ENCODE results near the gene PDCD1LG2.

The PDCD1LG2 gene

DNA sequence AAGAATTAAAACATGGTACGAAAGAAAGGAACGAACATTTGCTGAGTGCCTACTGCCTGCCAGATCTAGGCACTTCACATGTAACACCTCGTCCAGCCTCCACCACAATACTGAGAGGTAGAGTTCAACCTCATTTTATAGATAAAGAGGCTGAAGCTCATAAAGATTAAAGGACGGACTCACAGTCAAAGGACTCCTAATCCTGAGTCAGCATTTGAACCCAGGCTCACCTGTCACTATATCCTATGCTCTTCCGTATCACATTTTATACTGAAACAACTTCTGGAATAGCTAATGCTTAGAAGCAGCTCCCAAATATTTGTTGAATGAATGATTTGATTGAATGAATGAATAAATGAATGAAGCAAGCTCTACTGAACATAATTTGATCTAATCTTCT, 22.5 kb downstream of the PDCD1LG2 start:
- no peak for DNase-seq

DNA sequence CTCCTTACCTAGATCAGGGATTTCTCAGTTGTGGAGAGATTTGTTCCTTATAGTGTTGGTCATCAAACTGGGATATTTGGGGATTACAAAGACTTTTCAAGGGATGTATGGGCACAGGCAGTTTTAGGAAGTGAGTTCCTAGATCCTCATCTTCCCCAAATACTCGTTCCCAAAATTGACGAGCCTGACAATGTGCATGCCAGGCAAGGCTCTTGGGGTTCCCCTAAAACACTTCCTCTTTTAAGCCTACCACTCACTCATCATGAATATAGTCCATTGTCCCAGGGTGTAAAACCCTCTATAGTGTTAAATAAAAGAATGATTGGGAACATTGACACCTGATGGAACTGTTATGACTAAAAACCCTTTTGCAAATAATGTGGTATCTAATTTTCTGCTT, 26.4 kb downstream of the PDCD1LG2 start:
- no peak for DNase-seq

DNA sequence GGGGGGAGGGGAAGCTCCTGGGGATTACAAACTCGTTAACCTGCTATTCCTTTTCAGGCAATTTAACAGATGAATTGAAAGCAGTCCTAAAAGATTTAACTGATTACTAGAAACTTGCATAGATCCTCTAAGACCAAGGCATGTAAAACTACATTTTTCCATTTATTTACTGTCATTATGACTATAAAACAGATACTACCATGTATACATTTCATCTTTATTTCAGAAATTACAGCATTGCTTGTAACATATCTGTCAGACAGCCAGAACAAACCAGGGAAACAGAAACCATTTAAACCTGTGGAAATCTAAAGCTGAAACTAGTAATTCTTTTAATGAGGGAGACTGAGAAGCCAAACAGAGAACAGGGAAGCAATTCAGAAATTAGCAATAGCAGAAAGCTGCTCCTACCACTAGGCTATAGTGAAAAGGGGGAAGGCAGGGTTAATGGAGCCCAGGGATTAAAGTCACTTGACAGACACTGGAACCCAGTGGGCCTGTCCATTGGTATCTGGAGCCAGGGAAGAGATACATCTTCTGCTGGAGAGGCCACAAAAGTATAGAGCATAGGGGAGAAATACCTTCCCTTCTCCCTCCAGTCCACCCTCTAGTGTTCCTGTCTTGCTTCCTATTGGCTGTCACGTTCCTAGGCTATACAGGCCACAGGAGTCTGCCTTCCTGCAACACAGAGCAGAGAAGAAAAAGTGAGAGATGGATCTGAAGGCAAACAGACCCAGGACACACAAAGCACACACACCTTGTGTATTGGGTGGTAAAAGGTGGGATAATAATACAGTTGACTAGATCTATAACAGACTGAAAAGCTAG, 33.8 kb downstream of the PDCD1LG2 start:
- no peak for DNase-seq

DNA sequence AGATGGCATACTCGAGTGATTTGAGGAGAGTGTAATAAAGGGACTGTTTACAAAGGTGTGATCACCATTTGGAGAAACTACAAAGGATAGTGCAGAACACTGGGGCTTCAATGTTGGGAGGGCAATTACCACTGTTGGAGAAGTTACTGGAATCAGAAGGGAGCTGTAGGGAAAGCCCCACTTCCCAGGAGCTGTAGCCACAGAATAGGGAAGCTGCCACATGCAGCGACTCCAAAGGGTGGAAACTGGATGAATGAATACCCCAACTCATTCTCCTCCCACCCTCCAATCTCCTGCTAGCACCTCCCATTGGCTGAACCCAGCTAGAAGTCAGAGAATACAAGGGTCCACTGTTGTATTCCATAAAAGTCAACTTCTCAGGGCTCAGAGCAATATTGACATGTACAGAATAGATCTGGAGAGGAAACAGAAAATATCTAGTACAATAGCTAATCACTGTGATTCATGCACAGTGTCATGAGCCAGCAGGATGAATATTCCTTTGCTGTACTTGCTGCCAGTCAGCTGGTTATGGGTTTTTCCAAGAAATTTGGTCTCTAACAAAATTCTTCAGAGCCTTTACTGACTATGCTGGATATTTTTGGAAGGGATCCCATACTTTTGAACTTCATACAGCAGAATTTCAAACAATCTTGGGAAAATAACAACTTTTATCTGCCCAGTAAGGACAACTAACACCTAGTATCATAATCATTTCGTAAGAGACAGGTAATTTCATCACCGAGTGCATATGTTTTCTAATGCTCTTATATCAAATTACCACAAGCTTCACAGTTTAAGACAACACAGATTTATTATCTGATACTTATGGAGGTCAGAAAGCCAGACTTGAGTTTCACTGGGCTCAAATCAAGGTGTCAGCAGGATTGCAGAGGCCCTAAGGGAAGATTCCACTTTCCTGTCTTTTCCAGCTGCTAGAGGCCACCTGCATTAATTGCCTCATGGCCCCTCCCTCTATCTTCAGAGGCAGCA, 39.6 kb downstream of the PDCD1LG2 start:
- DNase-seq, result no peak

DNA sequence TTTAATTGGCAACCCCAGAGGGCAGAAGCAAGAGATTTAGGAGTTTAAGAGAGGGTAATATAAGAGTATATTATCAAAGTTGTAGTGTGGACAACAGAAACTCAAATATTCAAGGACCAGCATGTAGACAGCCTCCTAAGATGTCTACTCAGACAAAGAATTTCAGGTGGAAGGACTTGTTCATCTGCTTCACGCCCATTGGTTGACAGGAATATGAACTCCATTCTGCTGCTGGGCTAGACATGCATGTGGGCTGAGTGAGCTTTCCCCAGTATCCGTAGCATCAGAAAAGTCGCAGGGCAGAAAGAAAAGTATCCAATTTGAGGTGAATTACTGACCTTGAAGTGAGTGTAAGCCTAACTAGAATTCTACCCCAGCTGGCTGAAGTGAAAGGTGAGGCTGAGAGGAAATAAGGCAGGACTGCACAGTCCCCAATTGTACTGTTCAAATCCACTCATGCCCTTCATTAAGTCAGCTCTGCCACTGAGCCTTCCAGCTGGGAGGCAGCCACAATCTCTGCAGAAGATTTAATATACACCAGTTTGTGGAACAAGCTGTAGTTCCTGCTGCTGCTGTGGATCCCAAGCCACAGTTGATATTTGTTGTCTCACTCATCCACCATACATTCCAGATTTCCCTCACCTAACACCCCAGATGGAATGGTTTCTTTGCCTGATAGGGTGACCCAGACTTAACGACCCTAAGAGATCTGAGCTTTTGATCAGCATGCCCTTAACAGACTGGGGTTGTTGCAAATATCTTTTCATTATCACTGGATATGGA, 41.2 kb downstream of the PDCD1LG2 start:
- DNase-seq, result no peak

DNA sequence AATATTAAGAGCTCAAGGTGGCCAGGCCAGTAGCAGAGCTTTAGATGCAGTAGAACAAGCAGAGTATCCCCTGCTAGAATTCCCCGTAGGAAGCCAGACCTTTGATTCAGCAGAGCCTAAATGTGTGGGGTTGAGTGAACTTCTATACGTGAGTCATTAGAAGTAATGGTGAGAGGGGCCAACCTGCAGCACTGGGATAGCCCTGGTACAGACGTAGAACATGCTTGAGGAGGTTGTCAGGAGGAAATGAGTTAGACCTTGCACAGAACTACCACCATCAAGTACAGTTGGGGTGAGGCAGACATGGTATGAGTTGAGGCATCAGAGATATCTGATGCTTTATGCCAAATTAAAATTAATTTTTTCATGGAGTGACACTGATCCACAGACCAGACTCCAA, 42.0 kb downstream of the PDCD1LG2 start:
- DNase-seq, result no peak

DNA sequence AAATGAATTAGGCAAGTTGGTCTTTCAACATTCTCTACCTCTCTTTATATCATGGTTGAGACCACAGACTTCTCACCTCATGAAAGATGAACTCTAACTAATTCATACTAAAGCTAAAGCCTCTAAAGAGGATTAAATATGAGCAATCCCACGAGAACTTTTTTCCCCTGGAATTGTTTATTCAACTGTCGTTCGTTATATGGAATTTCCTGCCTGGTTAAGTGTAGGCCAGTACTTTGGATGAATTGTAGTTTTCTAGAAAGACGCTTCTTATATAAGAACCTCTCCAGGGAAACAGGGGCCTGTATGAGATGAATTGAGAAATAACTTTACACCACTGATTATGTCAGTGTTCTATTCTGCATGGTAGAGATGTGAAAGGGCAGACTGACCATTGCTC, 42.9 kb downstream of the PDCD1LG2 start:
- DNase-seq, result no peak

DNA sequence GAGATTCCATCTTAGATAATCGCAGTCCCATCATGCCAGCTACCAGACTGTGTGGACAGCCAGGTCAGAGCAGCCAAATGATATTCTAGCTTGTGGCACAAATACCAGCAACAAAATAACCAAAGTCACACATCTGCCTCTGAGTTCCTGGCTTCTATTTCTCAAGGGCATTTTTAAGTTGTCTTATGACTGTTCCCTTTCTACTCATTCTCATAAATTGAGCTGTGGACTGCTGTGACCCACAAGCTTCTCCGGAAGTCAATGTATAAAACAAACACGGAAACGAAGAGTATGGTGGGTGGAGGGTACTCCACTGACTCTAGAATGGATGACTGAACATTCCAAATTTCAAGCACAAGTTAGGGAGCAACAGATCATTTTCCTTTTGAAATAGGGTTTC, 43.9 kb downstream of the PDCD1LG2 start:
- DNase-seq, result no peak

DNA sequence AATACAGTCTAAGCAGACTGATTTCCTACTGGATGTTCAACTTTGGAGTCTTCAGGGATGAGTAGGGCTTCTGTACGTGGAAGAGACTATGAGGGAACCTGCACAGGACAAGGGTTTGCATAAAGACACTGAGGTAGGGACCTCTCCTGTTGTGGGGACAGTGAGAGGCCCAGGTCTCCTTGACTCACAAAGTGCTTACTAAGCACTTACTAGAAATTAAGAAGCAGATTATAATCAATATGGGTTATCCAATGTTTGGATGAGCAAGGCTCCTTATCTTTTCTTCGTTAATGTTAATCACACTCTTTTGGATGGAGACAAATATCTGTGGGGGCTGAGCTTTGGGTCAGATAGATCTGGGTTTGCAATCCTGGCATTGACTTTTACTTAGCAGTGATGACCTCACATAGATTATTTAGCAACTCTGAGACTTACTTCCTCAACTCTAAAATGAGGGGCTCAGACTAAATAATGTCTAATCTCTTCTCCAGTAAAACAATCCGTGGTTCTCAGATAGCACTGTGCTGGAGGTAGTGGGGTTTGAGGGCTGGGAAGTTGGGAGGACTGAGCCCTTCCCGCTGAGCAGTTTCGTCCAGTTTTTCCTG, 45.9 kb downstream of the PDCD1LG2 start:
- DNase-seq, result no peak

DNA sequence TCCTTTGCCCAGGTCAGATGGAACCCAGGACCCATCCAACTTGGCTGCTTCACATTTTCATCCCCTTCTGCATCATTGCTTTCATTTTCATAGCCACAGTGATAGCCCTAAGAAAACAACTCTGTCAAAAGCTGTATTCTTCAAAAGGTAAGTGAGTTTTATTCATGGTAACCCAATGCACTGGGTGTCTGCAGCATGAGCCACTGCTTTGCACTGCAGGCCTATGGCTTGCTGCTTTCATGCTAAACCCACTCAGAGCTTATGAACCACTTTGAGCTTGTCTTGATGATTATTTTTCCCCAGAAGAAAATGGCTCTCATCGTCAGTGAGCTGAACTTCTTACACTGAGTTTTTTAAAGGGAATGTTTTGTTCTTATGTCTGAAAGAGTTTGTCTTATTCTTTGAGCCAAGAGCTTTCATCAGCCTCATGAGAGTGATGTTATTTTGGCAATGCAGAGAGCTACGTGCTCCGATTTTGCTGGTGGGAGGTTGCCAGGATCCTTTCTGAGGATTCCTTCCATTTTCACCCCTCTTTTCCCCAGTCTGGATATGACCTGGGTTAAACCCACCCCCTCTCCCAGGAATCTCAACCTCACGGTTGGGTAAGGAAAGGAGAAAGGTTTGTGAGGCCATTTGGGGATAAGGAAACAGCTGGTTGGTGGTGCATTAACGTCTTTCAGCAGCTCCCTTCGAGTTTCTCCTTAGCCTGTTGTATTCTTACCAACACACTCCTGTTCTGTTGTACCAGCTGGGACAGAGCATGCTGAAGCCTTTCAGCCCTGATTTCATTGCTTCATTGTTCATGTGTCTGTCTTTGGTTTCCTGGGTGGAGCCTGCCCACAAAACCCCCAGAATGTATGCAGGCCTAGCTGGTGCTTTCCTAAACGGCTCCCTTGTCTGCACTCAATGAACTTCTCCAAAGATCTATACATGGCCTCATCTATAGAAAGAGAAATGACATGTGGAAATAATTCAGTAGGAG, 47.6 kb downstream of the PDCD1LG2 start:
- no peak for DNase-seq

DNA sequence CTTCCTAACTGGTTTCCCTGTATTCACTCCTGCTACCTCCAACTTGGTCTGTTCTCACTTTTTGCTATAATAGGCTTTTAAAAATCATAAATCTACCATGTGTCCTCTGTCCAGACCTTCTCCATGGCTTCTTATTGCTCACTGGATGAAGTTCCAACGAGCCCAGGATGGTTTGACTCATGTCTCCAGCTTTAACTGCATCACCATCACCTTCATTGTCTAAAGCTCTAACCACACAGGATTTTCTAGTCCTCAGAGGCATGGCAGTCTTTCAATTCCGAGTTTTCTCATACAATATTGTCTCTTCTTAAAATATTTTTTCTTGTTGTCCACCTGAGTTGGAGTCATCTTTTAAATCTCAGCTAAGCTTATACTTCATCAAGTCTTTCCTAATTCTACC, 49.3 kb downstream of the PDCD1LG2 start:
- DNase-seq, result no peak

DNA sequence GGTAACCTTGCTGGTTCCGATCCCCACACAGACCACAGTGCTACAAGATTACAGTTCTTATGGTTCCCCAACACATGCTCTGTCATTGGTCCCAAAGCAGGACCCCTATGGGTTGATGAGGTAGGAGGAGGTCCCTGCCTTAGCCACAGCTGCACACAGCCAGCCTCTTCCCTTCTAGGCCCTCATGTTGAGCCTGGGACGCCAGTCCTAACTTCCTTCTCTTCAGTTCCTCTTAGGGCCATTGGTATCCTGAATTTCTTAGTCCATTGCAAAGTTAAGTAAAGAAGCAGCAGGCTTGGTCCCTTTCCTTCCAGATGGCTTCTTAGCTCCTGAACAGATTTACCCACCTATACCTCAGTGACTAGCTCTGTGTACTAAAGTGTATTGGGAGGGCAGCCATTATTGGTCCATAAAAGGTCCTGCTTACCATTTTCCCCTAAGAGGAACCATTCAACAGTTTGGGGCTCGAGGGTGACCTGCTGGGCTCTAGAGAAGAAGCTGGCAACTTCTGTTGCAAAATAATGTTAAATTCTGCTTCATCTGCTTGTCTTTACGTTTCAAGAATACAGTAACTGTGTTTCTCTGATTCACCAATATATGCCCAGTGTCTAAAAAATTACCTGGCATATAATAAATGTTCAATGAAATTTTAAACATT, 50.2 kb downstream of the PDCD1LG2 start:
- no peak for DNase-seq

DNA sequence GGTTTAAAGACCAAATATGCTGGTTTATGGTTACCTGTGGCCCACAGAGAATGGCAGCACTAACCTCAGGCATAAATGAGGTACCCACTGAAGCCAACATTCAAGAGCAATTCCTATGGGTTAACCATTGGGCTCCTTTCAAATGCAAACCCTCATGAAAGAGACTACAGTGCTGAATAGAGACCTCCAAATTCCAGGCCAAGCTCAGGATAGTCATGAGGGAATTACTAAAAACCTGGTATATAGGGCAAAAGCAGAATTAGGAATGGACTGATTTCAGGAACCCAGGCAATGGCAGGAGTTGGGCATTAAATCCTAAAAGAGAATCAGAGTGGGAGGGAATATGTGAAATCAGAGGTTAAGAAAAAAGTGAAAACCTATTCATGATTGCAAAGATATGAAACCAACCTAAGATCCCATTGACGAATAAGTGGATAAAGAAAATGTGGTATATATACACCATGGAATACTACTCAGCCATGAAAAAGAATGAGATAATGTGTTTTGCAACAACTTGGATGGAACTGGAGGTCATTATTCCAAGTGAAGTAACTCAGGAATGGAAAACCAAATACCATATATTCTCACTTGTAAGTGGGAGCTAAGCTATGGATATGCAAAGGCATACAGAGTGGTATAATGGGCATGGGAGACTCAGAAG, 51.6 kb downstream of the PDCD1LG2 start:
- no peak for DNase-seq

DNA sequence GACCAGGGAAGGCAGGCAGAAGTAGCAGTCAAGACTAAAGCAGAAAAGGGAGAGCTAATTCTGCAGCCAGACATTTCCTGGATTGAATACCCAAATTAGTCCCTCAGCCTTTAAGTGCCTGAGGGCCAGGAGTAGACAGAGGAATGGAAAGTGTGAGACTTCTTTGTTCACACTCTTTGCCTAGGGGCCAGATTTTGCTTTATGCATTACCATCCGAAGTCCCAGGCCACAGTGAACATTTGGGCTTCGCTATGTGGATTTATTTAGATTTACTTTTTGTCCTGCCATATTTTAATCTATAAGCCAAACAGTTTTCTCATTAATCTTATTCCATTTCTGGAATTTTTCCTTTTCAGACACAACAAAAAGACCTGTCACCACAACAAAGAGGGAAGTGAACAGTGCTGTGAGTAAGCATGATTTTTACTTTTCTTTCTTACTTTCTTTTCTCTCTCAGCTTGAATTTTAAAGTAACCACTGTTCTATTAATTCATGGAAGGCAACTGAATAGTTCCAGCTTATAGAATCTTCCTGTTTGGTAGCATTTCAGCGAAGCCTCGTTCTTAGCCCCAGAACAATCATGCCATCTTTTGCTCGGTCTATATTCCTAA, 52.6 kb downstream of the PDCD1LG2 start:
- DNase-seq, result no peak

DNA sequence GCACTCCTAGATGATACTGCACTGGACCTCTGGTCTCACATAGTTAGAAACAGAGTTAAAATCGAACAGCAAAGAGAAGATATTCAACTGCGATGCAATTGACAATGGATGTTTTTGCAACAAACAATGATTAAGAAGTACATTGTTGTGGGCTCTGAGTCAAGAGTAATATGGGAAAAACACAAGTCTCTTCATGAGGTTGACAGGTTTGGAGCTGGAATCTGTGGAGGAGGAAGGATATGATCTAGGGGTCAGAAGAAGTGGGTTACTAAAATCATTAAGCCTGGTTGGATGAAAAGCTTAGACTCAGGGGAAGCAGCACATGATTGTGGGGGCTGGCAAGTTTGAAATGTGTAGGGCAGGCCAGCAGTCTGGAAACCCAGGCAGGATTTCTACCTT, 53.1 kb downstream of the PDCD1LG2 start:
- DNase-seq, result no peak

DNA sequence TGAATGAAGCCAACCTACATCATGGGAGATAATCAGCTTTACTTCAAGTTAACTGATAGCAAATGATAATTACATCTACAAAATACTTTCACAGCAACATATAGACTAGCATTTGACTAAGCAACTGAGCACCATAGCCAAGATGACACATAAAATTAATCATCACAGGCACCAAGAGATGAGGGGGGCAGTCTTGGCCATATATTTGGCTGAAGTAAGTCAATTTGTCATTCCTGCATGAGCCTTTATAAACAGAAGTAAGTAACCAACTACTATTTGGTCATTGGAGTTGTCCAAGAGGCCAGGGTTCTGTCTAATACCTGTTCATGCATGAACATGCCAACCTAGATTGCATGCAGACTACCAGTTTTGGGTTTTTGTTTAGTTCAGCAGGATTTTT, 53.6 kb downstream of the PDCD1LG2 start:
- DNase-seq, result no peak

DNA sequence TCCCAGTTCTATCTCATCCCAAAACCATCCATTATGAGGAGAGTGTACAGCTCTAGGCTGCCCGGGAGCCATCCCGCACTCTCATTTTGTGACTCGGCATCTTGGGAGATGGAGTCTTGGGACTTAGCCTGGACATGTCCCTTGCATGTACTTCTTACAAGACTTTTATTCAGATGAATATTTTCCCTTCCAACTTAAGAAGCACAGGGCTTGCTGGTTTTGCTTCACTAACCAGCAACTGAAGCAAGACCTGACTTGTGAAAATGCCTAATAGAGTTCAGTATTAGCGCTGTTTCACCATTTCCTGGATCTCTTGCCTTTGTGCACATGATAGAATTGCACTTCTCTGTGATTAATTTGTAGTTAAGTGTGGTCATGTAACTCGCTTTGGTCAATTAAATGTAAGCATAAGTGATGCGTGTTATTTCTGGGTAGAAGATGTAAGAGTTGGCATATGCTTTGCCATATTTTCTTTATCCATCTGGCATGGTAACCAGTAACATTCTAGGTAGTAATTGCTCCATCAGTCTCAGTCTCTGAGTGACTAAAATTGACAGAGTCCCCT, 55.8 kb downstream of the PDCD1LG2 start:
- DNase-seq, result no peak

DNA sequence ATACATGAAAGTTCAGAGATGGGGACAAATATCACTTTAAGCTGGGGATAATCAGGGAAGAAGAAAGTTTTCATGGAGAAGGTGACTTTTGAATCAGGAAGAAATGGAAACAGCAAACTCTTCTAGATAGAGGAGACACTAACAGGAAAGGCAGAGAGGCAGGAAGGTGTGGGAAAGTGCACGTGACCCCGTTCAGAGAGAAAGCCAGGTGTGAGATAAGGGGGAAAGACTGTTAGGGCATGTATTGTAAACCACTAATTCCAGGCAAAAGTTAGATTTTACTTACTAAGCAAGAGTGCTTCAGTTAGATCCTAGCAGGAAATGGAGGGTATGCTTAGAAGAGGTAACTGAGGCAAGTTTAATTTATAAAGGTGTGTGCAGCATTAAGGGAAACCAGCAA, 58.5 kb downstream of the PDCD1LG2 start:
- DNase-seq, result no peak

DNA sequence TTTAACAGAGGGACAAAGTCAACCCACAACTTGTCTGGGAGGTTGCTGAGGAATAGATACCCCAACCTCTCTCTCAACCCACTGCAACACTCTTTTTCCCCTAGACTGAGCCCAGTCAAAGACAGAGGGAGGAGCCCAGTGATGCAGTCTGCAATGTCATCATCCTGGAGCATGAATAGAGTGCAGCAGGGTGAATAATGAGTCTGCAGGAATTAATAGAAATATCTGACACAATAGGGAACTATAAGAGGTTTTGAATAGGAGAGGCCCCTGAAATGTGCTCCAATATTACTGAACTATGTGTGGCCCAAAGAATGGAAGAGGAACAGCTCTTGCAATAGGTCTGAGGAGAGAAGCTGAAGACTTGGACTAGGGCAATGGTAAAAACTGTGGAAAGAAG, 59.1 kb downstream of the PDCD1LG2 start:
- DNase-seq, result no peak

DNA sequence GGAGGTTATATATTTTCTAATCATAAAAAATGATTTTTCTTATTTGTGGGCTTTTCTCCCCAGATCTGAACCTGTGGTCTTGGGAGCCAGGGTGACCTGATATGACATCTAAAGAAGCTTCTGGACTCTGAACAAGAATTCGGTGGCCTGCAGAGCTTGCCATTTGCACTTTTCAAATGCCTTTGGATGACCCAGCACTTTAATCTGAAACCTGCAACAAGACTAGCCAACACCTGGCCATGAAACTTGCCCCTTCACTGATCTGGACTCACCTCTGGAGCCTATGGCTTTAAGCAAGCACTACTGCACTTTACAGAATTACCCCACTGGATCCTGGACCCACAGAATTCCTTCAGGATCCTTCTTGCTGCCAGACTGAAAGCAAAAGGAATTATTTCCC, 59.6 kb downstream of the PDCD1LG2 start:
- DNase-seq, result no peak

Measured in stimulated activated CD4-positive, alpha-beta T cell treated with anti-CD3 and anti-CD28 coated beads, Interleukin-12 subunit alpha, Interleukin-12 subunit beta, amount 100 ng/mL, for 4 hours (primary cell).